Brain microvascular endothelial cell (primary cell): ENCODE results near the gene SYT10.
"Not testable (repeated sequence)": the region's sequence is repeated elsewhere in the genome, so short reads cannot be mapped to it uniquely, and the experiment has no call there.

Experiments
- DNase-seq: peaks from one replicate; pipeline ENCODE4 v3.0.0-alpha.2; 2020
- H3K27ac ChIP-seq: fragments of 250-450 bp; sonication (Bioruptor Pico); 2 replicates; pipeline ENCODE4 v1.5.1; 2020; ENCODE audit warnings: mild to moderate bottlenecking, moderate library complexity
- H3K27me3 ChIP-seq: fragments of 250-450 bp; sonication (Bioruptor Pico); replicated peaks from 2 replicates; pipeline ENCODE4 v1.5.1; 2020; ENCODE audit warnings: mild to moderate bottlenecking
- H3K36me3 ChIP-seq: fragments of 250-450 bp; sonication (Bioruptor Pico); replicated peaks from 2 replicates; pipeline ENCODE4 v1.5.1; 2020; ENCODE audit warnings: mild to moderate bottlenecking
- H3K4me3 ChIP-seq: 2 replicates; pipeline ENCODE4 v1.5.1; 2011; ENCODE audit warnings: low read depth, mild to moderate bottlenecking, control low read depth, low read length, moderate library complexity
- in situ Hi-C: cut with HindIII; loops from 2 replicates; pipeline ENCODE4 v1.10.0; 2017; ENCODE audit warnings: low sequenced_read_pairs, low pct_ligation_motif_present
- TF ChIP-seq, protein P1 (sequence below): IDR thresholded peaks from 2 replicates; pipeline ENCODE4 v1.5.1; 2011; ENCODE audit warnings: low read depth, mild to moderate bottlenecking, moderate library complexity, low read length, control low read depth, inconsistent platforms; ENCODE audit errors: missing control alignments

The SYT10 gene

DNA sequence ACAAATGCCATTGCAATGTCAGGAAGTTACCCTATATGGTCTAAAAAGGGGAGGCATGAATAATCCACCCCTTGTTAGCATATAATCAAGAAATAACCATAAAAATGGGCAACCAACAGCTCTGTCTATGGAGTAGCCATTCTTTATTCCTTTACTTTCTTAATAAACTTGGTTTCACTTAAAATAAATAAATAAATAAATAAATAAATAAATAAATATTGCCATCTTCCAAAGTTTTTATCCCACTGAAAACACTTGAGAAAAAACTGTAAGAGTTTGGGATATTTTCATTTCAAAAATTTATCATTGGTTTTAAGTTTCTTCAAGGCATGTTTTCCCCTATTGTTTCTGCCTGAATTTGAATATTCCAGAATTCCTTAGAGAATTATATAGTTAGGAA is 89.8 kb downstream of the SYT10 start:
- H3K27ac ChIP-seq, result no peak overlapping the region
- no peak for DNase-seq
- no peak overlapping the region for H3K4me3 ChIP-seq
- no peaks in the 10 kb centered on the region for H3K27me3 ChIP-seq
- TF ChIP-seq, protein P1, sequence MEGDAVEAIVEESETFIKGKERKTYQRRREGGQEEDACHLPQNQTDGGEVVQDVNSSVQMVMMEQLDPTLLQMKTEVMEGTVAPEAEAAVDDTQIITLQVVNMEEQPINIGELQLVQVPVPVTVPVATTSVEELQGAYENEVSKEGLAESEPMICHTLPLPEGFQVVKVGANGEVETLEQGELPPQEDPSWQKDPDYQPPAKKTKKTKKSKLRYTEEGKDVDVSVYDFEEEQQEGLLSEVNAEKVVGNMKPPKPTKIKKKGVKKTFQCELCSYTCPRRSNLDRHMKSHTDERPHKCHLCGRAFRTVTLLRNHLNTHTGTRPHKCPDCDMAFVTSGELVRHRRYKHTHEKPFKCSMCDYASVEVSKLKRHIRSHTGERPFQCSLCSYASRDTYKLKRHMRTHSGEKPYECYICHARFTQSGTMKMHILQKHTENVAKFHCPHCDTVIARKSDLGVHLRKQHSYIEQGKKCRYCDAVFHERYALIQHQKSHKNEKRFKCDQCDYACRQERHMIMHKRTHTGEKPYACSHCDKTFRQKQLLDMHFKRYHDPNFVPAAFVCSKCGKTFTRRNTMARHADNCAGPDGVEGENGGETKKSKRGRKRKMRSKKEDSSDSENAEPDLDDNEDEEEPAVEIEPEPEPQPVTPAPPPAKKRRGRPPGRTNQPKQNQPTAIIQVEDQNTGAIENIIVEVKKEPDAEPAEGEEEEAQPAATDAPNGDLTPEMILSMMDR, result no peak
- no peaks in the 10 kb centered on the region for H3K36me3 ChIP-seq
- in situ Hi-C loops, result no loop called here

DNA sequence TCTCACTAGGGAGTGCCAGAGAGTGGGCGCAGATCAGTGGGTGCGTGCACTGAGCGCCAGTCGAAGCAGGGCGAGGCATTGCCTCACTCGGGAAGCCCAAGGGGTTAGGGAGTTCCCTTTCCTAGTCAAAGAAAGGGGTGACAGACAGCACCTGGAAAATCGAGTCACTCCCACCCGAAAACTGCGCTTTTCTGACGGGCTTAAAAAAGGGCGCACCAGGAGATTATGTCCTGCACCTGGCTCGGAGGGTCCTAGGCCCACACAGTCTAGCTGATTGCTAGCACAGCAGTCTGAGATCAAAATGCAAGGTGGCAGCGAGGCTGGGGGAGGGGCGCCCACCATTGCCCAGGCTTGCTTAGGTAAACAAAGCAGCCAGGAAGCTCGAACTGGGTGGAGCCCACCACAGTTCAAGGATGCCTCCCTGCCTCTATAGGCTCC is 107.6 kb downstream of the SYT10 start:
- H3K27me3 ChIP-seq, in situ Hi-C loops, H3K36me3 ChIP-seq, H3K27ac ChIP-seq, H3K4me3 ChIP-seq, DNase-seq: not testable (repeated sequence)

DNA sequence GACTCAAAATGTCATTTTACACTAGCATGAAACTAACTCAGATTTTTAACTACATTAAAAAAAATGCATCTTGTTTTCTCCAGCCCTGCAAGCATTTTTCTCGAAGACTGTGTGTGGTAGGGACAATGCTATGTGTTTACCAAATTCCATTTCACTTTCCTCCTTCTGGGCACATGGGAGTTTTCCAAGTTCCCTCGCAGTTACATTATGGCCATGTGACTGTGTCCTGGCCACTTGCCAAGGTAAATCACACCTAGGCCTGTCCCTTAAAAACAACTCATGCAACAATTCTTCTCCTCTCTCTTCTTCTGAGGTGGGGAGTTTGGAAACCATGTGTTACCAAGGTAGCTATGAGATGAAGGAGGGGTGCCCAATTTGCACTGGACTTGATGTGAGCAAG is 108.7 kb downstream of the SYT10 start:
- DNase-seq, result no peak
- Histone ChIP-seq H3K4me3 (no peak overlapping the region), H3K27me3 (no peaks in the 10 kb centered on the region), H3K36me3 (no peaks in the 10 kb centered on the region), H3K27ac (no peak overlapping the region)
- in situ Hi-C loops, result no loop called here
- TF ChIP-seq, protein P1, result no peak
